Glutamatergic neuron (in vitro differentiated cells): Measurements from ENCODE around the gene DPF3. TPM values are rescaled to one million over a fixed set of nuclear protein-coding genes. Genes with fewer than 3 reads are reported as not detected.

Source experiments
- DNase-seq: peaks from one replicate; pipeline ENCODE4 v3.0.0; 2022
- H3K27ac Mint-ChIP-seq: one replicate; pipeline ENCODE4 v1.8.0; 2020; ENCODE audit warnings: mild to moderate bottlenecking, mixed read lengths, inconsistent platforms; ENCODE audit not compliant: unreplicated experiment
- H3K27me3 Mint-ChIP-seq: one replicate; pipeline ENCODE4 v1.8.0; 2020; ENCODE audit warnings: mild to moderate bottlenecking, moderate library complexity, mixed read lengths, inconsistent platforms; ENCODE audit not compliant: unreplicated experiment
- H3K36me3 Mint-ChIP-seq: one replicate; pipeline ENCODE4 v1.8.0; 2020; ENCODE audit warnings: mild to moderate bottlenecking, mixed read lengths, inconsistent platforms; ENCODE audit not compliant: unreplicated experiment
- H3K4me1 Mint-ChIP-seq: one replicate; pipeline ENCODE4 v1.8.0; 2020; ENCODE audit warnings: mild to moderate bottlenecking, low read depth, mixed read lengths, inconsistent platforms; ENCODE audit not compliant: unreplicated experiment
- H3K4me3 Mint-ChIP-seq: one replicate; pipeline ENCODE4 v1.8.0; 2020; ENCODE audit warnings: mild to moderate bottlenecking, mixed read lengths, inconsistent platforms; ENCODE audit not compliant: unreplicated experiment
- H3K9me3 Mint-ChIP-seq: one replicate; pipeline ENCODE4 v1.8.0; 2020; ENCODE audit warnings: mild to moderate bottlenecking, moderate library complexity, mixed read lengths, inconsistent platforms; ENCODE audit not compliant: unreplicated experiment
- total RNA-seq: library from RNA; stranded (reverse); fragmentation: NEBNext Ultra II Directional; extraction: Animal tissue kit (Norgen Biotek cat#: 25700); gene quantifications from one replicate; pipeline ENCODE4 v1.2.1, GENCODE V29; 2021; ENCODE audit not compliant: unreplicated experiment
- TF ChIP-seq, protein P1 (sequence below): fragments of 200-600 bp; sonication (generic); IDR thresholded peaks from one replicate; pipeline ENCODE4 v1.5.0; 2021; ENCODE audit not compliant: partially characterized antibody, unreplicated experiment

The DPF3 gene
- total RNA-seq, 1 donor from 2014 or later = 13.7 TPM

DNA sequence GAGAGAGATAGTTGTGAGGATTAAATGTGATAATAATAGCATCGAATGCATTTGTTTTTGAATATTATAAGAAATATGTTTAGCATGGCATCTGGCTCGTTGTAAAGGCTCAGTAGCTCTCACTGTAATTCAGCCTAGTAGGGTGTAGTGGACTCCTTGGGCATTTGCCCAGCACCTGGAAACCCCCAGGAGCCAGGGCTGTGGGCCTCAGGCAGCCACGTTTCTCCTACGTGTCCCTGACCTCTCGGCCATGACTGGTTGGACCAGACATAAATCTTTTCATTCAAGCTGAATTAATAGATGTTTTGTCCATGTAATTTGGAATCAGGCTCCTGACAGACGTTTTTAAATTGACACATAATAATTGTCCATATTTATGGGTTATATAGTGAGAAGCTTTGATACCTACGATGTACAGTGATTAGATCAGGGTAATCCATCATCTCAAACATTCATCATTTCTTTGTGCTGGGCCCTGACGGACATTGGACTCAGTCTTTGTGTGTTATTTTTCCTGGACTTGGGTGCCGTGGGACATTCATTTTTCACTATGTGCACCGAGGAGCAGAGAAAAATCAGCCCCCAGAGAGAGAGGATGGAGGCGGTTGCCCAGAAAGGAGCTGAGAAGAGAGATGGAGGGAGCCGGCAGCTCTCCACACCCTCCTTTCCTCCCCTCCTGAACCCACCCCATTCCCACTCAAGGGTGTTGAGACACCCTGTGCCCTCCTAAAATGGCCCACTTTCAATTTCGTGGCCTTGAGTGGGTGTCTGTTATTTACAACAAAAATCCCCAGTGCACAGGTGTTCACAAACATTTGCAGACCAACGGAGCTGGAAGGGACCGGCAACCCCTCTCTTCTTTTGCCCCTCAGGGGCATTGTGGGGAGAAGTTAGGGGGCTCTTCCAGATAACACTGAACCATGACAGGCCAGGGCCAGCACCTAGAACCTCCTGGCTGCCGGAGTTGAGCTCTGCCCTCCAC is 296.4 kb downstream of the DPF3 start:
- peaks cover 3% of the 10 kb centered on the region for H3K27me3 Mint-ChIP-seq
- no peak for DNase-seq
- TF ChIP-seq, protein P1, sequence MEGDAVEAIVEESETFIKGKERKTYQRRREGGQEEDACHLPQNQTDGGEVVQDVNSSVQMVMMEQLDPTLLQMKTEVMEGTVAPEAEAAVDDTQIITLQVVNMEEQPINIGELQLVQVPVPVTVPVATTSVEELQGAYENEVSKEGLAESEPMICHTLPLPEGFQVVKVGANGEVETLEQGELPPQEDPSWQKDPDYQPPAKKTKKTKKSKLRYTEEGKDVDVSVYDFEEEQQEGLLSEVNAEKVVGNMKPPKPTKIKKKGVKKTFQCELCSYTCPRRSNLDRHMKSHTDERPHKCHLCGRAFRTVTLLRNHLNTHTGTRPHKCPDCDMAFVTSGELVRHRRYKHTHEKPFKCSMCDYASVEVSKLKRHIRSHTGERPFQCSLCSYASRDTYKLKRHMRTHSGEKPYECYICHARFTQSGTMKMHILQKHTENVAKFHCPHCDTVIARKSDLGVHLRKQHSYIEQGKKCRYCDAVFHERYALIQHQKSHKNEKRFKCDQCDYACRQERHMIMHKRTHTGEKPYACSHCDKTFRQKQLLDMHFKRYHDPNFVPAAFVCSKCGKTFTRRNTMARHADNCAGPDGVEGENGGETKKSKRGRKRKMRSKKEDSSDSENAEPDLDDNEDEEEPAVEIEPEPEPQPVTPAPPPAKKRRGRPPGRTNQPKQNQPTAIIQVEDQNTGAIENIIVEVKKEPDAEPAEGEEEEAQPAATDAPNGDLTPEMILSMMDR = no peak
- no peak overlapping the region for H3K4me3 Mint-ChIP-seq
- no peaks in the 10 kb centered on the region for H3K36me3 Mint-ChIP-seq
- H3K4me1 Mint-ChIP-seq = peaks cover 7% of the 10 kb centered on the region
- H3K9me3 Mint-ChIP-seq = peaks cover under 1% of the 10 kb centered on the region
- H3K27ac Mint-ChIP-seq = no peak overlapping the region

DNA sequence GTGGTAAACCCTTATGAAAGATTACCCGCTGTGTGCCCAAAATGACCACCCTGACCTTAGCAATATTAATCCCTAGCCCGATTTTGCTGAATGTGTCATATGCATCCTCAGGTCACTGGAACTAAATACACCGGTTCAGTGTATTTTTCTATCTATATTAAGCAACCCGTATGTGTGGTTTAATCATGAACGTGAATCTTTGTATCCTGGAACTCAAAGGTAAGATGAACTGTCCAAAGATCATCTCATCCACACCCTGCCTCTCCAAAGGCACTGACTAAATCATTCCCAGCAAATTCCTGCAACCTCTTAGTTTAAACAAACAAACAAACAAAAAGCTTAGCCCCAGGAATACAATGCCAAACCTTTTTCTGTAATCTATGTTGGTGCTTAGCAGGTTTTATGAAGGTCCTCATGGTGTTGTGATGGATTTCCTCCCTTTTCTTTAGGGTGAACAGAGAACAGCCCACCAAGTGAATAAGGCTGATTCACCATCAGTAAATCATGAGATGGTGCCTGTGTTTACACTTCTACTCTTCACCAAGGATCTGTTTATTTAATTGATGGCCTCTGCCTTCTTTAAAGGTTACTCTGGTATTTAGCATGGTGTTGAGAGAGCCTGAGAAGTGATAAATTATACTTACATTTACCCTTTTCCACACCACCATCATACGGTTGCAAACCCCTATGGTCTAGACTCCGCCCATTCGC is 298.6 kb downstream of the DPF3 start:
- Mint-ChIP-seq H3K36me3 (no peaks in the 10 kb centered on the region), H3K9me3 (peaks cover 2% of the 10 kb centered on the region), H3K4me1 (peaks cover 3% of the 10 kb centered on the region), H3K27me3 (no peaks in the 10 kb centered on the region), H3K4me3 (no peak overlapping the region), H3K27ac (no peak overlapping the region)
- TF ChIP-seq, protein P1 = no peak
- no peak for DNase-seq

DNA sequence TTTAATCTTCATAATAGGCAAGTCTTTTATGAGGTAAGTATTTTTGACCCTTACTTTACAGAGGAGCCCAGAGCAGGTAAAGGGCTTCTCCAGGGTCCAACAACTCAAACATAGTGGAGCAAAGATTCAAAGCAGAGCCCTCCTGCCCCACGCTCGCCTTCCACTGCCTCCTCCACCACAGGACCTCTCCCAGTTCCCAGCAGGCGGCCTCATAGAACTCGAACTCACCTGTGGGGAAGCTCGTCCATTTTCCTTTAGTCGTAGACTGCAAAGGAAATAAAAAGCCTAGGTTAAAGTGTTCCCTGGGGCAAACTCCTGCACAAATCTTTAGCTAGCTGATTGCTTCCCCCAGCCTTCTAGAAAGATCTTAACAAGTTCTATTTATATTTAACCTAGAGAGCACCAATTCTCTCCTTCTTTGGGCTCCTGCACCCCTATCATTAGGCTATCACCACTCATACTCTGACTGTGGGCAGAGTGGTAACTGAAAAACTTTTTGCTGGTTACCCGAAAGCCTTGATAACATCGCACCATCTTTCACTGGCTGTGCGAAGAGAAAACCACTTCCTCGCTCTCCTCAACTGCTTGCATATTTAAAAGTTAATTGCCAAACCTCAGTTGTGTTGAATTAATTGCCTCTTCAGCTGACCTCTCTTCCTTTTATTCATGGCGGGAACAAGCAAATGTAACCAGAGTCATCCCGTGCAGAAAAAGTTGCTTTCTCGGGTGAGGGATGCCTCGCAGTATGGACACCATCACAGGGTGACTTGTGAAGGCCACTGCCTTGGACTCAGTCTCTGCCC is 299.6 kb downstream of the DPF3 start:
- H3K4me3 Mint-ChIP-seq = no peak overlapping the region
- no peaks in the 10 kb centered on the region for H3K27me3 Mint-ChIP-seq
- peaks cover 2% of the 10 kb centered on the region for H3K9me3 Mint-ChIP-seq
- no peaks in the 10 kb centered on the region for H3K36me3 Mint-ChIP-seq
- DNase-seq = no peak
- TF ChIP-seq, protein P1 = no peak
- no peak overlapping the region for H3K27ac Mint-ChIP-seq
- H3K4me1 Mint-ChIP-seq = peaks cover 2% of the 10 kb centered on the region

DNA sequence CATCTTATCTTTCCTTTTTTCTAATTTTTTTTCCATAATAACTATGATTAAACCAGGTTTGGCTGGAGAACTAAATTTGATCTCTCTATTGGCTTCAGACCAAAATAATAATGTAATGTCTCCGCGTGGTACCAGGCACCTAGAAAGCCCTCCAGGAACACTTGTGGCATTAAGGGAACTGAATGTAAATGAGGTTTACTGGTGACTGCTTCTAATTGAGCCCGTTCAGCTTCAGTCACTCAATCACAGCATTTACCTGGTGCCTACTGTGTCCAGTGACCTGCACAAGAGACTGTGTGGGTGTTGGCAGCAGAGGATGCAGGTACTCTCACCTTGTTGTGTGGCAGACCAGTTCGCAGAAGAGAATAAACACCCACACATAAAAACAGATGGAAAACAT is 302.5 kb downstream of the DPF3 start:
- H3K27me3 Mint-ChIP-seq = no peaks in the 10 kb centered on the region
- TF ChIP-seq, protein P1 = no peak
- DNase-seq = no peak
- H3K9me3 Mint-ChIP-seq = peaks cover 2% of the 10 kb centered on the region
- H3K36me3 Mint-ChIP-seq = no peaks in the 10 kb centered on the region
- H3K4me3 Mint-ChIP-seq = no peak overlapping the region
- H3K4me1 Mint-ChIP-seq = no peaks in the 10 kb centered on the region
- H3K27ac Mint-ChIP-seq = no peak overlapping the region
